SK-N-SH treated with all-trans-retinoic acid at 6 μM for 48 hours (cell line): ENCODE results near the gene GMPR2.

Experiments used
- ATAC-seq: fragments of 200-7000 bp; cut with Tn5 transposase; 3 replicates; pipeline ENCODE4 v1.9.1; 2020; ENCODE audit warnings: mild to moderate bottlenecking, moderate library complexity
- BACH2 ChIP-seq: fragments of 250-450 bp; sonication (Bioruptor Pico); IDR thresholded peaks from 2 replicates; pipeline ENCODE4 v1.9.0; 2021; ENCODE audit warnings: mild to moderate bottlenecking, borderline replicate concordance
- CSDC2 ChIP-seq: fragments of 250-450 bp; sonication (Bioruptor Pico); IDR thresholded peaks from 2 replicates; pipeline ENCODE4 v1.5.0; 2020; ENCODE audit warnings: mild to moderate bottlenecking, moderate library complexity
- ESRRG ChIP-seq: fragments of 250-450 bp; sonication (Bioruptor Pico); IDR thresholded peaks from 2 replicates; pipeline ENCODE4 v1.6.1; 2021; ENCODE audit warnings: mild to moderate bottlenecking
- GLIS3 ChIP-seq: fragments of 250-450 bp; sonication (Bioruptor Pico); IDR thresholded peaks from 2 replicates; pipeline ENCODE4 v1.5.0; 2020; ENCODE audit warnings: mild to moderate bottlenecking, moderate library complexity
- ISL1 ChIP-seq: fragments of 250-450 bp; sonication (Bioruptor Pico); IDR thresholded peaks from 2 replicates; pipeline ENCODE4 v2.1.2; 2022; ENCODE audit warnings: mild to moderate bottlenecking, moderate library complexity
- PPARA ChIP-seq: fragments of 250-450 bp; sonication (Bioruptor Pico); IDR thresholded peaks from 2 replicates; pipeline ENCODE4 v1.5.0; 2020; ENCODE audit warnings: mild to moderate bottlenecking, borderline replicate concordance
- RARB ChIP-seq: fragments of 250-450 bp; sonication (Bioruptor Pico); IDR thresholded peaks from 2 replicates; pipeline ENCODE4 v1.8.0; 2021; ENCODE audit warnings: mild to moderate bottlenecking, moderate library complexity
- SNAI2 ChIP-seq: fragments of 250-450 bp; sonication (Bioruptor Pico); IDR thresholded peaks from 2 replicates; pipeline ENCODE4 v1.5.0; 2020; ENCODE audit warnings: mild to moderate bottlenecking, moderate library complexity
- TCF4 ChIP-seq: fragments of 250-450 bp; sonication (Bioruptor Pico); IDR thresholded peaks from 2 replicates; pipeline ENCODE4 v1.8.0; 2021; ENCODE audit warnings: mild to moderate bottlenecking, moderate library complexity, borderline replicate concordance
- TOX ChIP-seq: fragments of 250-450 bp; sonication (Bioruptor Pico); IDR thresholded peaks from 2 replicates; pipeline ENCODE4 v1.8.0; 2021; ENCODE audit warnings: mild to moderate bottlenecking, moderate library complexity, borderline replicate concordance
- ZC3H10 ChIP-seq: fragments of 250-450 bp; sonication (Bioruptor Pico); IDR thresholded peaks from 2 replicates; pipeline ENCODE4 v1.5.1; 2021; ENCODE audit warnings: mild to moderate bottlenecking, moderate library complexity
- ZFP3 ChIP-seq: fragments of 250-450 bp; sonication (Bioruptor Pico); IDR thresholded peaks from 2 replicates; pipeline ENCODE4 v1.5.0; 2020; ENCODE audit warnings: mild to moderate bottlenecking, moderate library complexity
- ZFP30 ChIP-seq: fragments of 450-650 bp; formaldehyde crosslinking; IDR thresholded peaks from 2 replicates; pipeline ENCODE4 v1.5.0; 2022; ENCODE audit warnings: mild to moderate bottlenecking, moderate library complexity
- ZNF565 ChIP-seq: fragments of 450-650 bp; formaldehyde crosslinking; conservative IDR thresholded peaks from 2 replicates; pipeline ENCODE4 v1.5.0; 2020; ENCODE audit warnings: low read depth, mild to moderate bottlenecking, moderate library complexity
- ZNF70 ChIP-seq: fragments of 450-650 bp; formaldehyde crosslinking; IDR thresholded peaks from 2 replicates; pipeline ENCODE4 v1.5.0; 2020; ENCODE audit warnings: mild to moderate bottlenecking, moderate library complexity
- ZNF8 ChIP-seq: fragments of 450-650 bp; formaldehyde crosslinking; IDR thresholded peaks from 2 replicates; pipeline ENCODE4 v1.5.0; 2020; ENCODE audit warnings: mild to moderate bottlenecking, moderate library complexity
- TF ChIP-seq, protein P1 (sequence below): fragments of 250-450 bp; sonication (Bioruptor Pico); IDR thresholded peaks from 2 replicates; pipeline ENCODE4 v1.5.1; 2020; ENCODE audit warnings: low read depth, mild to moderate bottlenecking, moderate library complexity
- TF ChIP-seq, protein P2 (sequence below): fragments of 250-450 bp; sonication (Bioruptor Pico); IDR thresholded peaks from 2 replicates; pipeline ENCODE4 v1.8.0; 2021; ENCODE audit warnings: low read depth, mild to moderate bottlenecking, moderate library complexity, borderline replicate concordance
- TF ChIP-seq, protein P3 (sequence below): fragments of 250-450 bp; sonication (Bioruptor Pico); IDR thresholded peaks from 2 replicates; pipeline ENCODE4 v1.5.0; 2020; ENCODE audit warnings: mild to moderate bottlenecking, moderate library complexity
- TF ChIP-seq, protein P4 (sequence below): fragments of 250-450 bp; sonication (Bioruptor Pico); IDR thresholded peaks from 2 replicates; pipeline ENCODE4 v1.8.0; 2020; ENCODE audit warnings: mild to moderate bottlenecking, moderate library complexity, borderline replicate concordance
- TF ChIP-seq, protein P5 (sequence below): fragments of 250-450 bp; sonication (Bioruptor Pico); IDR thresholded peaks from 2 replicates; pipeline ENCODE4 v1.5.1; 2021; ENCODE audit warnings: mild to moderate bottlenecking, moderate library complexity

Gene GMPR2

DNA sequence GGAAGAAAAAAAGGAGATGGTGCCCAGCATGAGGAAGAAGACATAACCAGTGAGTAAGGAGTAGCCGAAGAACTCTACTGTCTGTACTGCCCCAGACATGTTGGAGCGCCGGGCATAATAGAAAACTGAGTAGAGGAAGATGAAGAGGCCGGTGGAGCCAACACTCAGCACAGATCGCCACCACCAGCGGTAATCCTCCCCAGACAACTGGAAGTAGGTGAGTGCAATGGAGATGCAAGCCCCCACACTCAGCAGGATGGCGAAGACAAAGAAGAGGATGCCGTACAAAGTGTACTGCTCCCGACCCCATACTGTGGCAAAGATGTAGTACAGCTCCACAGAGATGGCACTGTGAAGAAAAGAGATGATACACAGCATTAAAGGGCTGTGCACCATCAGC is 43.3 kb upstream of the GMPR2 start:
- ATAC-seq, result no peak
- no peak for TF ChIP-seq CSDC2 (CRISPR knock-in tag)
- TF ChIP-seq ESRRG (CRISPR knock-in tag), result no peak
- TF ChIP-seq, protein P1, sequence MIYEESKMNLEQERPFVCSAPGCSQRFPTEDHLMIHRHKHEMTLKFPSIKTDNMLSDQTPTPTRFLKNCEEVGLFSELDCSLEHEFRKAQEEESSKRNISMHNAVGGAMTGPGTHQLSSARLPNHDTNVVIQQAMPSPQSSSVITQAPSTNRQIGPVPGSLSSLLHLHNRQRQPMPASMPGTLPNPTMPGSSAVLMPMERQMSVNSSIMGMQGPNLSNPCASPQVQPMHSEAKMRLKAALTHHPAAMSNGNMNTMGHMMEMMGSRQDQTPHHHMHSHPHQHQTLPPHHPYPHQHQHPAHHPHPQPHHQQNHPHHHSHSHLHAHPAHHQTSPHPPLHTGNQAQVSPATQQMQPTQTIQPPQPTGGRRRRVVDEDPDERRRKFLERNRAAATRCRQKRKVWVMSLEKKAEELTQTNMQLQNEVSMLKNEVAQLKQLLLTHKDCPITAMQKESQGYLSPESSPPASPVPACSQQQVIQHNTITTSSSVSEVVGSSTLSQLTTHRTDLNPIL, result no peak
- TF ChIP-seq, protein P2, sequence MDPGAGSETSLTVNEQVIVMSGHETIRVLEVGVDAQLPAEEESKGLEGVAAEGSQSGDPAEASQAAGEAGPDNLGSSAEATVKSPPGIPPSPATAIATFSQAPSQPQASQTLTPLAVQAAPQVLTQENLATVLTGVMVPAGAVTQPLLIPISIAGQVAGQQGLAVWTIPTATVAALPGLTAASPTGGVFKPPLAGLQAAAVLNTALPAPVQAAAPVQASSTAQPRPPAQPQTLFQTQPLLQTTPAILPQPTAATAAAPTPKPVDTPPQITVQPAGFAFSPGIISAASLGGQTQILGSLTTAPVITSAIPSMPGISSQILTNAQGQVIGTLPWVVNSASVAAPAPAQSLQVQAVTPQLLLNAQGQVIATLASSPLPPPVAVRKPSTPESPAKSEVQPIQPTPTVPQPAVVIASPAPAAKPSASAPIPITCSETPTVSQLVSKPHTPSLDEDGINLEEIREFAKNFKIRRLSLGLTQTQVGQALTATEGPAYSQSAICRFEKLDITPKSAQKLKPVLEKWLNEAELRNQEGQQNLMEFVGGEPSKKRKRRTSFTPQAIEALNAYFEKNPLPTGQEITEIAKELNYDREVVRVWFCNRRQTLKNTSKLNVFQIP (CRISPR knock-in tag), result no peak
- TF ChIP-seq ISL1 (CRISPR knock-in tag), result no peak
- no peak for TF ChIP-seq ZNF565
- TF ChIP-seq, protein P3, sequence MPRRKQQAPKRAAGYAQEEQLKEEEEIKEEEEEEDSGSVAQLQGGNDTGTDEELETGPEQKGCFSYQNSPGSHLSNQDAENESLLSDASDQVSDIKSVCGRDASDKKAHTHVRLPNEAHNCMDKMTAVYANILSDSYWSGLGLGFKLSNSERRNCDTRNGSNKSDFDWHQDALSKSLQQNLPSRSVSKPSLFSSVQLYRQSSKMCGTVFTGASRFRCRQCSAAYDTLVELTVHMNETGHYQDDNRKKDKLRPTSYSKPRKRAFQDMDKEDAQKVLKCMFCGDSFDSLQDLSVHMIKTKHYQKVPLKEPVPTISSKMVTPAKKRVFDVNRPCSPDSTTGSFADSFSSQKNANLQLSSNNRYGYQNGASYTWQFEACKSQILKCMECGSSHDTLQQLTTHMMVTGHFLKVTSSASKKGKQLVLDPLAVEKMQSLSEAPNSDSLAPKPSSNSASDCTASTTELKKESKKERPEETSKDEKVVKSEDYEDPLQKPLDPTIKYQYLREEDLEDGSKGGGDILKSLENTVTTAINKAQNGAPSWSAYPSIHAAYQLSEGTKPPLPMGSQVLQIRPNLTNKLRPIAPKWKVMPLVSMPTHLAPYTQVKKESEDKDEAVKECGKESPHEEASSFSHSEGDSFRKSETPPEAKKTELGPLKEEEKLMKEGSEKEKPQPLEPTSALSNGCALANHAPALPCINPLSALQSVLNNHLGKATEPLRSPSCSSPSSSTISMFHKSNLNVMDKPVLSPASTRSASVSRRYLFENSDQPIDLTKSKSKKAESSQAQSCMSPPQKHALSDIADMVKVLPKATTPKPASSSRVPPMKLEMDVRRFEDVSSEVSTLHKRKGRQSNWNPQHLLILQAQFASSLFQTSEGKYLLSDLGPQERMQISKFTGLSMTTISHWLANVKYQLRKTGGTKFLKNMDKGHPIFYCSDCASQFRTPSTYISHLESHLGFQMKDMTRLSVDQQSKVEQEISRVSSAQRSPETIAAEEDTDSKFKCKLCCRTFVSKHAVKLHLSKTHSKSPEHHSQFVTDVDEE (CRISPR knock-in tag), result no peak
- no peak for TF ChIP-seq RARB
- no peak for TF ChIP-seq ZFP30 (CRISPR knock-in tag)
- TF ChIP-seq TCF4, result no peak
- TF ChIP-seq ZC3H10 (CRISPR knock-in tag), result no peak
- no peak for TF ChIP-seq BACH2
- TF ChIP-seq SNAI2, result no peak

- no peak for ATAC-seq
- TF ChIP-seq ZFP3 (no peak), RARB (no peak), ZNF8 (CRISPR knock-in tag) (no peak), TOX (CRISPR knock-in tag) (no peak), CSDC2 (CRISPR knock-in tag) (no peak), PPARA (CRISPR knock-in tag) (no peak), ZNF70 (no peak), GLIS3 (CRISPR knock-in tag) (no peak), BACH2 (no peak), TCF4 (no peak), ISL1 (CRISPR knock-in tag) (no peak), ZC3H10 (CRISPR knock-in tag) (no peak), ESRRG (CRISPR knock-in tag) (no peak), ZNF565 (no peak), ZFP30 (CRISPR knock-in tag) (no peak)
- TF ChIP-seq, protein P1, result no peak
- TF ChIP-seq, protein P4, sequence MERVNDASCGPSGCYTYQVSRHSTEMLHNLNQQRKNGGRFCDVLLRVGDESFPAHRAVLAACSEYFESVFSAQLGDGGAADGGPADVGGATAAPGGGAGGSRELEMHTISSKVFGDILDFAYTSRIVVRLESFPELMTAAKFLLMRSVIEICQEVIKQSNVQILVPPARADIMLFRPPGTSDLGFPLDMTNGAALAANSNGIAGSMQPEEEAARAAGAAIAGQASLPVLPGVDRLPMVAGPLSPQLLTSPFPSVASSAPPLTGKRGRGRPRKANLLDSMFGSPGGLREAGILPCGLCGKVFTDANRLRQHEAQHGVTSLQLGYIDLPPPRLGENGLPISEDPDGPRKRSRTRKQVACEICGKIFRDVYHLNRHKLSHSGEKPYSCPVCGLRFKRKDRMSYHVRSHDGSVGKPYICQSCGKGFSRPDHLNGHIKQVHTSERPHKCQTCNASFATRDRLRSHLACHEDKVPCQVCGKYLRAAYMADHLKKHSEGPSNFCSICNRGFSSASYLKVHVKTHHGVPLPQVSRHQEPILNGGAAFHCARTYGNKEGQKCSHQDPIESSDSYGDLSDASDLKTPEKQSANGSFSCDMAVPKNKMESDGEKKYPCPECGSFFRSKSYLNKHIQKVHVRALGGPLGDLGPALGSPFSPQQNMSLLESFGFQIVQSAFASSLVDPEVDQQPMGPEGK (CRISPR knock-in tag), result no peak
- TF ChIP-seq, protein P5, sequence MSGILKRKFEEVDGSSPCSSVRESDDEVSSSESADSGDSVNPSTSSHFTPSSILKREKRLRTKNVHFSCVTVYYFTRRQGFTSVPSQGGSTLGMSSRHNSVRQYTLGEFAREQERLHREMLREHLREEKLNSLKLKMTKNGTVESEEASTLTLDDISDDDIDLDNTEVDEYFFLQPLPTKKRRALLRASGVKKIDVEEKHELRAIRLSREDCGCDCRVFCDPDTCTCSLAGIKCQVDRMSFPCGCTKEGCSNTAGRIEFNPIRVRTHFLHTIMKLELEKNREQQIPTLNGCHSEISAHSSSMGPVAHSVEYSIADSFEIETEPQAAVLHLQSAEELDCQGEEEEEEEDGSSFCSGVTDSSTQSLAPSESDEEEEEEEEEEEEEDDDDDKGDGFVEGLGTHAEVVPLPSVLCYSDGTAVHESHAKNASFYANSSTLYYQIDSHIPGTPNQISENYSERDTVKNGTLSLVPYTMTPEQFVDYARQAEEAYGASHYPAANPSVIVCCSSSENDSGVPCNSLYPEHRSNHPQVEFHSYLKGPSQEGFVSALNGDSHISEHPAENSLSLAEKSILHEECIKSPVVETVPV, result no peak
- TF ChIP-seq, protein P3 (CRISPR knock-in tag), result no peak
- TF ChIP-seq, protein P2 (CRISPR knock-in tag), result no peak
Observed at GRCh38 chr14:24190416-24190815, 42.3 kb upstream of the GMPR2 start.
